C4-2B (cell line): Measurements from ENCODE around the gene SOCS3.

Source experiments
- CTCF ChIP-seq: fragments of 450-650 bp; conservative IDR thresholded peaks from 2 replicates; pipeline ENCODE4 v1.5.1; 2017; ENCODE audit warnings: mild to moderate bottlenecking
- ZFX ChIP-seq: fragments of 450-650 bp; IDR thresholded peaks from 2 replicates; pipeline ENCODE4 v1.6.1; 2017

DNA sequence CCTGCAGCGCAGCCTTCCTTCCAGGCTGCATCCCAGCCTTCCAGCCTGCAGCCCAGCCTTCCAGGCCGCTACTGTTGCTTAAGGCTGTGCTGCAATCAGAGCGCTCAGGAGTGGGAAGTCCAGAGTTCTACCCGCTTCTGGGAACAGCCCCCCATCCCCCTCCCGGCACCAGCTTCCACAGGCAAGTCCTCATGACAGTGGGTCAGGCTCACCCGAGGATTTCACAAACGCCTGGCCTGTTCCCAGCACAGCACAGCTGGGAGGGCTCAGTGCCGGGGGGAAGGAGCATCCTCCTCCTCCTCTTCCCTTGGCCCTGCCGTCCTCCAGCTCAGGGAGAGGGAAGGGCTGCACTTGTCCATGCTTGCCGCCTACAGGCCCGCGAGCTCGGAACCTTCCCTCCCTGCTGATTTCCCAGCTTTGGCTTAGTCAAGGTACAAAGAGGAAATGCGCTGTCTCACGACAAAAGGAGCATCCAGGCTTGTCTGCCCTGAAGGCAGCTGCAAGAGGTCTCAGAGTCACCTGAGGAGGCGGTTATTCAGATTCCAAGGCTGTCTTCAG, 8.3 kb downstream of the SOCS3 start:
- TF ChIP-seq CTCF, result no peak
- TF ChIP-seq ZFX, result no peak
